Panc1 (cell line): ENCODE measurements around the gene CFAP221.

ENCODE experiments used
- POLR2AphosphoS5 ChIP-seq: IDR thresholded peaks from 2 replicates; pipeline ENCODE4 v1.6.1; 2012; ENCODE audit warnings: mild to moderate bottlenecking, low read depth, low read length, moderate library complexity
- SIN3A ChIP-seq: IDR thresholded peaks from 2 replicates; pipeline ENCODE4 v1.6.1; 2012; ENCODE audit warnings: low read depth, mild to moderate bottlenecking, low read length, moderate library complexity, borderline replicate concordance; ENCODE audit not compliant: insufficient read depth
- TCF7L2 ChIP-seq: IDR thresholded peaks from 2 replicates; pipeline ENCODE4 v1.6.1; 2011; ENCODE audit warnings: mild to moderate bottlenecking, low read depth, low read length, inconsistent platforms
- TF ChIP-seq, protein P1 (sequence below): fragments of 450-650 bp; IDR thresholded peaks from 2 replicates; pipeline ENCODE4 v1.5.1; 2017; ENCODE audit warnings: mild to moderate bottlenecking
- TF ChIP-seq, protein P2 (sequence below), 2 experiments: IDR thresholded peaks; 2 replicates each; pipeline ENCODE4 v1.6.1; 2011 to 2012; ENCODE audit warnings: low read depth in 2 of 2, control low read depth in 1 of 2, low read length in 1 of 2, mild to moderate bottlenecking in 1 of 2, moderate library complexity in 1 of 2; ENCODE audit not compliant: insufficient read depth in 1 of 2

DNA sequence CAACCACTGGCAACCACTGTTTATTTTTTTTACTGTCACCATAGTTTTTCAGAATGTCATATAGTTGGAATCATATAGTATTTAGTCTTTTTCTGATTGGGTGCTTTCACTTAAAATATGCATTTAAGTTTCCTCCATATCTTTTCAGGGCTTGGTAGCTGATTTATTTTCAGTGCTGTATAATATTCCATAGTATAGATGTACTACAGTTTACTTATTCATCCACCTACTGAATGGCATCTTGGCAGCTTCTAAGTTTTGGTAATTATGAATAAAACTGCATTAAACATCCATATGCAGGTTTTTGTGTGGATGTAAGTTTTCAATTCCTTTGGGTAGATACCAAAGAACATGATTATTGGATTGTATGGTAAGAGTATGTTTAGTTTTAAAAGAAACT, 23.0 kb downstream of the CFAP221 start:
- TF ChIP-seq, protein P1, sequence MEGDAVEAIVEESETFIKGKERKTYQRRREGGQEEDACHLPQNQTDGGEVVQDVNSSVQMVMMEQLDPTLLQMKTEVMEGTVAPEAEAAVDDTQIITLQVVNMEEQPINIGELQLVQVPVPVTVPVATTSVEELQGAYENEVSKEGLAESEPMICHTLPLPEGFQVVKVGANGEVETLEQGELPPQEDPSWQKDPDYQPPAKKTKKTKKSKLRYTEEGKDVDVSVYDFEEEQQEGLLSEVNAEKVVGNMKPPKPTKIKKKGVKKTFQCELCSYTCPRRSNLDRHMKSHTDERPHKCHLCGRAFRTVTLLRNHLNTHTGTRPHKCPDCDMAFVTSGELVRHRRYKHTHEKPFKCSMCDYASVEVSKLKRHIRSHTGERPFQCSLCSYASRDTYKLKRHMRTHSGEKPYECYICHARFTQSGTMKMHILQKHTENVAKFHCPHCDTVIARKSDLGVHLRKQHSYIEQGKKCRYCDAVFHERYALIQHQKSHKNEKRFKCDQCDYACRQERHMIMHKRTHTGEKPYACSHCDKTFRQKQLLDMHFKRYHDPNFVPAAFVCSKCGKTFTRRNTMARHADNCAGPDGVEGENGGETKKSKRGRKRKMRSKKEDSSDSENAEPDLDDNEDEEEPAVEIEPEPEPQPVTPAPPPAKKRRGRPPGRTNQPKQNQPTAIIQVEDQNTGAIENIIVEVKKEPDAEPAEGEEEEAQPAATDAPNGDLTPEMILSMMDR = no peak
- TF ChIP-seq POLR2AphosphoS5 (no peak), SIN3A (no peak), TCF7L2 (no peak)
- TF ChIP-seq, protein P2, sequence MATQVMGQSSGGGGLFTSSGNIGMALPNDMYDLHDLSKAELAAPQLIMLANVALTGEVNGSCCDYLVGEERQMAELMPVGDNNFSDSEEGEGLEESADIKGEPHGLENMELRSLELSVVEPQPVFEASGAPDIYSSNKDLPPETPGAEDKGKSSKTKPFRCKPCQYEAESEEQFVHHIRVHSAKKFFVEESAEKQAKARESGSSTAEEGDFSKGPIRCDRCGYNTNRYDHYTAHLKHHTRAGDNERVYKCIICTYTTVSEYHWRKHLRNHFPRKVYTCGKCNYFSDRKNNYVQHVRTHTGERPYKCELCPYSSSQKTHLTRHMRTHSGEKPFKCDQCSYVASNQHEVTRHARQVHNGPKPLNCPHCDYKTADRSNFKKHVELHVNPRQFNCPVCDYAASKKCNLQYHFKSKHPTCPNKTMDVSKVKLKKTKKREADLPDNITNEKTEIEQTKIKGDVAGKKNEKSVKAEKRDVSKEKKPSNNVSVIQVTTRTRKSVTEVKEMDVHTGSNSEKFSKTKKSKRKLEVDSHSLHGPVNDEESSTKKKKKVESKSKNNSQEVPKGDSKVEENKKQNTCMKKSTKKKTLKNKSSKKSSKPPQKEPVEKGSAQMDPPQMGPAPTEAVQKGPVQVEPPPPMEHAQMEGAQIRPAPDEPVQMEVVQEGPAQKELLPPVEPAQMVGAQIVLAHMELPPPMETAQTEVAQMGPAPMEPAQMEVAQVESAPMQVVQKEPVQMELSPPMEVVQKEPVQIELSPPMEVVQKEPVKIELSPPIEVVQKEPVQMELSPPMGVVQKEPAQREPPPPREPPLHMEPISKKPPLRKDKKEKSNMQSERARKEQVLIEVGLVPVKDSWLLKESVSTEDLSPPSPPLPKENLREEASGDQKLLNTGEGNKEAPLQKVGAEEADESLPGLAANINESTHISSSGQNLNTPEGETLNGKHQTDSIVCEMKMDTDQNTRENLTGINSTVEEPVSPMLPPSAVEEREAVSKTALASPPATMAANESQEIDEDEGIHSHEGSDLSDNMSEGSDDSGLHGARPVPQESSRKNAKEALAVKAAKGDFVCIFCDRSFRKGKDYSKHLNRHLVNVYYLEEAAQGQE (IDR thresholded peaks at IDR 0.05; ENCODE audit: insufficient read depth in 1 of 2, low read depth in 2 of 2, low read length in 1 of 2) = no peak
